Right lobe of liver (tissue), 4 donors: Measurements from ENCODE around the gene FAM240A.

Experiments
- POLR2A ChIP-seq: fragments of 450-650 bp; IDR thresholded peaks from one replicate; pipeline ENCODE4 v1.6.1; 2017; ENCODE audit warnings: antibody characterized with exemption, mild to moderate bottlenecking
- TF ChIP-seq, protein P1 (sequence below), 4 donors: fragments of 200-600 bp in 3 of 4; fragments of 450-650 bp in 1 of 4; IDR thresholded peaks; one replicate each; pipeline versions ENCODE4 v1.5.1 to v1.8.0; 2016 to 2022; ENCODE audit warnings: antibody characterized with exemption in 4 of 4, mild to moderate bottlenecking in 2 of 4
- donor health status: DM: no; HTN: no; CAD: no.
- donor health status: DM: no; HTN: no; CAD: no.
- donor health status: DM: no; HTN: yes; CAD: no.

DNA sequence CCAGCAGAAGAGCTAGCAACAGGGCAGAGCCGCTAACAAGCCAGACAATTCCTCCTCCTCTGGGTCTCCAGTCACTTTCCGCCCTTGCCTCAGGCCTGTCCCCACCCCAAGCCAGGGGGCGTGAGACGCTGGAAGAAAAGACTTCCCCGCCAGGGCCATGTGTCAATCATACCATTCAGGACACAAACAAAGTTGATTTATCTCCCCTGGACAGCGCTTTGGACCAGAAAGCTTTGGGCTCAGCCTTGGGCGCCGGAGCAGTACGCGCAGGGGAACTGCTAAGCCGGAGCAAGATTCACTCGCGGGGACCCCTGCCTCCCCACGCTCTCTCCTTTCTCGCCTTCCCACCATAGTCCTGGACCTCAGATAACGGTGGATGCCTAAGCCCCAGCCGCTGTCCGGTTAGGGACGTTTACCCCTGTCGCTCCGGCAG is 46.7 kb upstream of the FAM240A start:
- TF ChIP-seq, protein P1, sequence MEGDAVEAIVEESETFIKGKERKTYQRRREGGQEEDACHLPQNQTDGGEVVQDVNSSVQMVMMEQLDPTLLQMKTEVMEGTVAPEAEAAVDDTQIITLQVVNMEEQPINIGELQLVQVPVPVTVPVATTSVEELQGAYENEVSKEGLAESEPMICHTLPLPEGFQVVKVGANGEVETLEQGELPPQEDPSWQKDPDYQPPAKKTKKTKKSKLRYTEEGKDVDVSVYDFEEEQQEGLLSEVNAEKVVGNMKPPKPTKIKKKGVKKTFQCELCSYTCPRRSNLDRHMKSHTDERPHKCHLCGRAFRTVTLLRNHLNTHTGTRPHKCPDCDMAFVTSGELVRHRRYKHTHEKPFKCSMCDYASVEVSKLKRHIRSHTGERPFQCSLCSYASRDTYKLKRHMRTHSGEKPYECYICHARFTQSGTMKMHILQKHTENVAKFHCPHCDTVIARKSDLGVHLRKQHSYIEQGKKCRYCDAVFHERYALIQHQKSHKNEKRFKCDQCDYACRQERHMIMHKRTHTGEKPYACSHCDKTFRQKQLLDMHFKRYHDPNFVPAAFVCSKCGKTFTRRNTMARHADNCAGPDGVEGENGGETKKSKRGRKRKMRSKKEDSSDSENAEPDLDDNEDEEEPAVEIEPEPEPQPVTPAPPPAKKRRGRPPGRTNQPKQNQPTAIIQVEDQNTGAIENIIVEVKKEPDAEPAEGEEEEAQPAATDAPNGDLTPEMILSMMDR (IDR thresholded peaks at IDR 0.05) = no peak
- no peak for TF ChIP-seq POLR2A
